MM.1S (cell line): ENCODE data around the gene DENND1A.
"Not testable (repeated sequence)": the region's sequence is repeated elsewhere in the genome, so short reads cannot be mapped to it uniquely, and the experiment has no call there.

Experiments
- EZH2 ChIP-seq: fragments of 300-600 bp; sonication (generic); optimal IDR thresholded peaks from 2 replicates; pipeline ENCODE3; 2017; ENCODE audit warnings: low read depth, mild to moderate bottlenecking, antibody characterized with exemption, low read length, mixed read lengths
- EZH2phosphoT487 ChIP-seq: fragments of 300-600 bp; sonication (generic); IDR thresholded peaks from 2 replicates; pipeline ENCODE4 v1.6.1; 2018; ENCODE audit warnings: antibody characterized with exemption, low read length
- TF ChIP-seq, protein P1 (sequence below): fragments of 300-600 bp; sonication (generic); IDR thresholded peaks from 2 replicates; pipeline ENCODE4 v1.5.1; 2016; ENCODE audit warnings: antibody characterized with exemption, low read length, mixed read lengths

DNA sequence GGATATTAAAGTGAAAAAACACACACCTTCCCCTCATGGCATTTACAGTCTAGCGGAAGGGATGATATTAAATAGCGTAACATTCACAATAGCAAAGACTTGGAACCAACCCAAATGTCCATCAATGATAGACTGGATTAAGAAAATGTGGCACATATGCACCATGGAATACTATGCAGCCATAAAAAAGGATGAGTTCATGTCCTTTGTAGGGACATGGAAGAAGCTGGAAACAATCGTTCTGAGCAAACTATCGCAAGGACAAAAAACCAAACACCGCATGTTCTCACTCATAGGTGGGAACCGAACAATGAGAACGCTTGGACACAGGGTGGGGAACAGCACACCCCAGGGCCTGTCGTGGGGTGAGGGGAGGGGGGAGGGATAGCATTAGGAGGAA is 14.5 kb upstream of the DENND1A start:
- TF ChIP-seq, protein P1, sequence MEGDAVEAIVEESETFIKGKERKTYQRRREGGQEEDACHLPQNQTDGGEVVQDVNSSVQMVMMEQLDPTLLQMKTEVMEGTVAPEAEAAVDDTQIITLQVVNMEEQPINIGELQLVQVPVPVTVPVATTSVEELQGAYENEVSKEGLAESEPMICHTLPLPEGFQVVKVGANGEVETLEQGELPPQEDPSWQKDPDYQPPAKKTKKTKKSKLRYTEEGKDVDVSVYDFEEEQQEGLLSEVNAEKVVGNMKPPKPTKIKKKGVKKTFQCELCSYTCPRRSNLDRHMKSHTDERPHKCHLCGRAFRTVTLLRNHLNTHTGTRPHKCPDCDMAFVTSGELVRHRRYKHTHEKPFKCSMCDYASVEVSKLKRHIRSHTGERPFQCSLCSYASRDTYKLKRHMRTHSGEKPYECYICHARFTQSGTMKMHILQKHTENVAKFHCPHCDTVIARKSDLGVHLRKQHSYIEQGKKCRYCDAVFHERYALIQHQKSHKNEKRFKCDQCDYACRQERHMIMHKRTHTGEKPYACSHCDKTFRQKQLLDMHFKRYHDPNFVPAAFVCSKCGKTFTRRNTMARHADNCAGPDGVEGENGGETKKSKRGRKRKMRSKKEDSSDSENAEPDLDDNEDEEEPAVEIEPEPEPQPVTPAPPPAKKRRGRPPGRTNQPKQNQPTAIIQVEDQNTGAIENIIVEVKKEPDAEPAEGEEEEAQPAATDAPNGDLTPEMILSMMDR: not testable (repeated sequence)
- TF ChIP-seq EZH2phosphoT487, EZH2: not testable (repeated sequence)
